Activated gamma-delta T cell treated with Interleukin-2 at 50 U/mL for 16 hours (primary cell): ENCODE measurements around the gene RBFOX1.

Source experiments
- DNase-seq: peaks from one replicate; pipeline ENCODE4 v3.0.0-alpha.2; 2020

The RBFOX1 gene

DNA sequence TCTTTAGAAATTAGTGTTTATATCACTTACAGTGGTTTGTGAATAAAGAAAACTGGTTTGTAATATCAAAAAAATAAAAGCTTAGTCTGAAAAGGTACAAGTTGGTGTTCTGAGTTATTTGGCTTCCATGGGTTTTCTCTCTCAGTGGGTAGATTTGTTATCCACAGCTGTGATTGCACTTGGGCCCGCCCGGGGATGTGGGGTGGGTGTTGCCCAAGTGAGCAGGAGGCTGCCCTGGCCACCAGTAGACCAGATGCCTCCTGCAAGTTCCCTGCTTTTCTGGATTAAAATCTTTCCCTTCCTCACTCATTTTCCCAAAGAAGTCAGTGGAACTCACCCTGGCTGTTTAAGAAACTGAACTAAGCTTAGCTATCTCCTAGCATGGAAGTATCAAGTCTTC is 380.6 kb downstream of the RBFOX1 start:
- DNase-seq: no peak

DNA sequence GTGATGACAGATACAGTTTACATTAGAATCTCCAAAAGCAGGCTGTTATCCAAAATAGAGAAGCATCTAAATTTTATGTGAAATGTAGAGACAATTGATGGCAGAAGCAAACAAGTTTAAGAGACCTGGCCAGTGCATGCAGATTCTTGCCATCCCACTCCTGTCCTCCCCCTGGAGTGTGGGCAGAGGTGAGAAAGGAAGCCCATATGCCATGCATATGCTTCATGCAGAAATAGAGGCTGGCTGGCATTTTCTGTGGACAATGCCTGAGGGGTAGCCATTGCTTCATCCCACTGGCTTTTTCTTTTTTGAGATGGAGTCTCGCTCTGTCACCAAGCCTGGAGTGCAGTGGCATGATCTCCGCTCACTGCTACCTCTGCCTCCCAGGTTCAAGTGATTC is 382.1 kb downstream of the RBFOX1 start:
- no peak for DNase-seq

DNA sequence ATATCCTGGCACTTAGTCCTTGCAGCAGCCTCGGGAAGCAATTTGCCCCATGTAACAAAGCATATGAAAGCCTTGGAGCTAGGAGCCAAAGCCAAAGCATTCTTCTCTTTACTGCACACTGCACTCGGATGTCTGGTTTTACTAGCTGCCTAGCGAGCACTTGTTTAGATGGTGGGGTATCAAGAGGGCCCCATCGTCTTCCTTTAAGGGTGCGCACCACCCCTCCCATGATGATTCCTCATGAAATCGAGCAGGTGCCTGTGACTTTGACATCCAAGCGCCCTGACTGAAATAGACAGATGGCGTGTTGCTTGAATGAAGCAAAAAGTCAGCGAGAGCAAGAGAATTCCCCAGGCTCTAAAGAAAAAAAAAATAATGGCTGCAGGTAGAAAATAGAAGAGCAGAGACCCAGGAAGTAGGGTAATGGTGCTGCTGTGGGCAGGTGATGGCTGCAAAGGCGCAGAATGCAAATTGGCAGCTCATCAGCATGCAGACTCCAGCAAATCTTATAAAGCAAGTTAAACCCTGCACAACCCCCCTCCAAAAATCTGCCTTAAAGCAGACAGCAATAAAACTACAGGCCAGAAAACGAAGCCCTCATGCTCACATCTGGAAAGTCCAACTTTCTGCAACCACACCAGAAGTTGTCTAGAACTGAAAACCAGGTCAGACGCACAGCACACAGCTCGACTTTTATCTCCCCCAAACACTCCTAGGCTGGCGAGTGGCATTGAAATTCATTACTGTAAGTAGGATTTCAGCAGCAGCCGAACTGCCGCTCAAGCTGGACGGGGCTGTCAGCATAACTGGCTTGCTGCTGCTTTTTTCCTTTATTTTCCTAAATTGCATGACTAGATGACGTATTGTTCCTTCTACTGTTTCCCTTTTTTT is 384.3 kb downstream of the RBFOX1 start:
- no peak for DNase-seq

DNA sequence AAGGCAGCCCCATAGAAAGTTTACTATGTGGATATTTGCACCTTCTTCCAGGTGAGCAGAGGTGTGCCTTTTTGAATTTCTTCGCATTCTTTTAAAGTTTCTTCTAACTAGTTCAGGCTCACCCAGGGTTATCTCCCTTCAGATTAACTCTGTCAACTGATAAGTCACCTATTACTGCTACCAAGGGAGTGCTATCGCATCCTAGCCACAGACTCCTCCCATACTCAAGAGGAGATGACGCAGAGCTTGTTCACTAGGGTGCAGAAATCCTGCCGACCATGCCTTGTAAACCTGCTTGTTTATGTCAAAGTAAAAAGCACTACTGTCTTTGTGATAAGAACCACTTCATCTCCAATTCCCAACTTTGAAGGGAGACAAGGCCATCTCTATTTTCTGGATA is 390.1 kb downstream of the RBFOX1 start:
- DNase-seq: no peak

DNA sequence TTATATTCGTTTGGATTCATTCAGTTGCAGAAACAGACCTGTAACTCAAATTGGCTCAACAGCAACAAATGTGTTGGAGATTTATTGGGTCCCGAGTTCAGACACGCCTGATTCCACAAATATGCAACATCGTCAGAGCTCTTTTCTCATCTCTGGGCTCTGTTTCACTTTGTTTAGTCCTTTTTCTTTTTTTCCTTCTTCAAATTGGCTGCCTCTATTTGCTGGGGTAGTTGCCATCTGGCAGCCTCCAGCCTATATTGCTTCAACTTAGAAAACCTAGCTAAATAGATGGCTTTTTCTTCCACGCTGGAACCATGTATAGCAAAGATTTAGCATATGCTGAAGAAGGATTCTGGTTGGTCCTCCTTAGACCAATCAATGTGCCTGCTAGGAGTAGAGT is 398.5 kb downstream of the RBFOX1 start:
- DNase-seq: no peak

DNA sequence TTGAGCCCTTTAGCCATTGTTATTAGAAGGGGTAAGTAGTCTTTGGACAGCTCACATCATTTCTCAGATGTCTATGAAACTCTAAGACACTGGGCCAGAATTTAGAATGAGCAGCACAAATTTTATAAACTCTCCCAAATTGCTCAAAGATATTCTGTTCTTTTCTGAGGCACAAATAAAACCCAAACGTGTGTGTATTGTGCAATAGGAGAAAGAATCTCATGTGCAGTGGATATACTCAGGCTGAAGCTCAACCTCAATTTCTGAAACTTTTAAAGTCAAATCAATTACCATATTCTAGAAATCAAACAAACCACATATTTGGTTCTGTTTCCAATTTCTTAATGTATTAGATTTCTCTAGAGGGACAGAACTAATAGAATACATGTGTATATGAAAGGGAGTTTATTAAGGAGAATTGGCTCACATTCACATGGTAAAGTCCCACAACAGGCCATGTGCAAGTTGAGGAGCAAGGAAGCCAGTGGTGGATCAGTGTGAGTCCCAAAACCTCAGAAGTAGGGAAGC is 403.6 kb downstream of the RBFOX1 start:
- DNase-seq: no peak

DNA sequence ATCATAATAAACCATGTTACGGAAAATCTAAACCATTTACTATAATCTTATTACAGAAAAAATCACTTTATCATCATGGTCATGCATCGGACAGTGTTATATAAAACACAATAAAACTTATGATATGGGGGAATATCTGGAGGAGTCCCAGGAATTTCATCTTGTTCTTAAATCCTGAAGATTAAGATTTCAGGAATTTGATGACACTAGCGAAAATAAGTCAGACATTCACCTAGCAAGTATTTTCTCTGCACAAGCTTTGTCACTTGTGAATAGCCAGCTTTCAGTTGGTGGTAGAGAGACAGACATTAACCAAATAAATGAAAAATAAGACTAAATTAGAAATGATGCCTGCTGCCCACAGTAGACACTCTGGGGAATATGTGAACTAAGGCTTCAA is 410.0 kb downstream of the RBFOX1 start:
- no peak for DNase-seq

DNA sequence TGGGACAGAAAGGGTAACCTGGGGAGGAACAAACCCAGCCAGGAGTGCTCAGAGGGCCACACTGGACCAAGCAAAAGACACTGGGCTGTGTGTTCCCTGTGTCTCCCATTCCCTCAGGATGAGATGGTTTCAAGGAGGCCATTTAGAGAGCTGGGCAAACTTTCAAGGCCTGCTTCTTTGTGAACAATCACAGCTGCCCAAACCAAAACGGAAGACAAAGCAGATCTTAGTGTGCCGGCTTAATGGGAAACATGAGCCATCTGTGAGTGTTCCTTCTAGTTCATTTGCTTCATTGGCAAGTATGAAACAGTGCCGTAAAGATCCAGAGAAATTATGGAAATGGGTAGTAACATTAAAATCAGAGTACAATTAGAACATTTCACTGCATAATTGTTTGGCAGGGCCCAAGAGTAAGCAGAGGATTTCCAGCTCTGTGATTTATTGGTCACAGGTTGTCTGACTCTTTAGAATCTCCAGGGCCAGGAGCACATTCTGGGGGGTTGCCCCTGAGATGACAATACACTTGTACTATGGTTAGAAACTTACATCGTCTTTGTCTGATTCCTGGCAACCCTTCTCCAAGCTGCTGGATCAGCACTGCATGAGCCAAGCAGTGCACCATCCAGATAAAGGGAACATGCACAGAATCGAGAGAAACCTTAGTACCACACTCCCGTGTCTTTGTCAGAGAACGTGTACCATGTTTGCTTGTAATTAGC is 412.1 kb downstream of the RBFOX1 start:
- DNase-seq: no peak

DNA sequence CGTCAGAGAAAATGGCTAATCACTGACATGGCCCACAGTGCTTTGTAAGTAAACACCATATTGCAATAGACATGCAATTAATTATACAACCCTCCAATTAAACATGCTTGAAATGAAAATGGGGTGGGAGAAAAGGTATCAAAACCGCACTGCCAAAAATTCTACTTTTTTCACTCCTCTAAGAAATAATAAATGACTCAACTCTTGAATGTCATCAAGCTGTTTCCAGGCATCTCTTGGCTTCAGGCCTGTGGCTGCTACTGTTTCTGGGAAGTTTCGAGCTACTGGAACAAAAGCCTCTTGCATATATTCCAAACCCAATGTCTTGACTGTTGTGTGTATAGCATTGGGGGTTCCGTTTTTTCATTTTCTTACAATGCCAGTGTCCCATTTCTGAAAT is 412.6 kb downstream of the RBFOX1 start:
- DNase-seq: no peak

DNA sequence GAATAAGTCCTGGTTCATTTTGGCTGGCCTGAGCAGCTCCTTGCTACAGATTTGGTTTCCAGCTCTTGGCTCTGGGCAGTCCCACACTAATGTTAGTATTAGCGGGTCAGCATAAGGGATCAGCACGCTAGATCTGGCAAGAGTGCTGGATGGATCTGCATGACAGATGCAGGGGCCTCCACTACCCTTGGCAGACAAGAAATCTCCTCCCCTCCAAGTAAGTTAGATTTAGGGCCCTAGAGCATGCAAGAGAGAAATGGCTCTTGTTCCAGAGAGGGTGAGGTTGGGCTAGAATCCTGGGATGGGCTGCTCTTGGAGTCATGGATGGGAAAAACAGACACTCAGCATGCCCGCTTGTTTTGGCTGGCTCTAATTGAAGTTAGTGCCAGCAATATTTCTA is 414.3 kb downstream of the RBFOX1 start:
- no peak for DNase-seq

DNA sequence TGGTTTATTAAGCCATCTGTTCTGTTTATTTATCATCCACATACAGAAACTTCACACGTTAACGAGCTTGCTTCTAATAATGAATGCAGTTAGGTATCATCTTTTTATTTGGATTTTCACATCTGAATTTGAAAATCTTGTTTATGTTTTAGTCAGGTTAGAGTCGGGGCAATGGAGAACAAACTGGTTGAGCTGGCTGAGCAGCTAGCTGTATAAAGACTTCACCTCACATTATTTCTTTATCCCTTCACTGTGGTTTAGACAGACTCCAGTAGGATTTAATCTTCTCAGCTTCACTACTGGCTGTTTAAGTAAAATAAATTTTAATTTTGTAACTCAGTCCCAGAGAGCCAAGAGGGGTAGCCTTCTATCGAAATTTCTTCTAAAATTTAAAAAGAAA is 415.9 kb downstream of the RBFOX1 start:
- DNase-seq: no peak

DNA sequence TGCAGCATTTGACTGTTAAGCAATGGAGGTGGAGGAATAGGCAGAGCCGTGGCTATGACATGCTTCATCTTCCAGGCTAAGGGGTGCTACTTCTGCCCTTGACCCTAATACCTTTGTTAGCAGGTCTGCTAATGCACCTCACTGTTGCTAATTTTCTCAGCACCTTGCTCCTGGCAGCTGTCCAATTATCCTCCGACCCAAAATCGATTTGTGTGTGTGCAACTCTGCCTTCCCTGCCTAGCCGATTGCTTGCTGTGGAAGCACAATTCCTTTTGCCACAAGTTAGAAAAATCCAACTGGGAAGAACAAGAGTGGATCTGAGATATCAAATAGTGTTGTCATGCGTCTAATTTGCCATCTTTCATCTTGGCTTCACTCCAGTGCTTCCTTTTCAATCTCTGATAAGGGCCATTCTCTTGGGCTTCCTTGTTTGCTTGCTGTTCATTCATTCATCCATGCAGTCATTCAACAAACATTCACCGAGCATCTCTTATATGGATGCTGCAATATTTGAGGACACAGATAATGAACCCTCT is 422.8 kb downstream of the RBFOX1 start:
- no peak for DNase-seq
